IMR-90 (cell line): ENCODE results near the gene ABCD1. TPM values are rescaled to one million over a fixed set of nuclear protein-coding genes. Genes with fewer than 3 reads are reported as not detected.

Experiments
- ATAC-seq: fragments of 200-7000 bp; cut with Tn5 transposase; 2 replicates; pipeline ENCODE4 v1.9.1; 2020; ENCODE audit warnings: low read depth, mild to moderate bottlenecking, moderate library complexity
- BruUV-seq: library from RNA; stranded (reverse); fragments of 400-500 nt; replicated peaks from 2 replicates; lab custom pipeline; 2021; lab: Mats Ljungman, UMichigan
- CTCF ChIA-PET: fragments of 300-600 bp; formaldehyde crosslinking; extraction: SDS; loops from one replicate; lab custom pipeline; 2021; ENCODE audit warnings: antibody characterized with exemption; lab: Yijun Ruan, JAX
- POLR2A ChIA-PET: fragments of 300-600 bp; sonication (Branson Sonifier 250); formaldehyde crosslinking; loops from one replicate; lab custom pipeline; 2022; ENCODE audit warnings: antibody characterized with exemption; ENCODE audit not compliant: unreplicated experiment; lab: Charles Lee
- DNase-seq: peaks from one replicate; pipeline ENCODE4 v3.0.0; 2013
- H2AFZ ChIP-seq: replicated peaks from 2 replicates; pipeline ENCODE3; 2013; ENCODE audit warnings: low read length, mild to moderate bottlenecking; ENCODE audit not compliant: poor library complexity
- H2AK5ac ChIP-seq: 2 replicates; pipeline ENCODE4 v1.6.1; 2013; ENCODE audit warnings: low read depth, low read length, inconsistent platforms
- H2AK9ac ChIP-seq: replicated peaks from 2 replicates; pipeline ENCODE3; 2013; ENCODE audit warnings: mild to moderate bottlenecking, low read depth, low read length, moderate library complexity; ENCODE audit not compliant: poor library complexity
- H2BK120ac ChIP-seq: 2 replicates; pipeline ENCODE4 v1.6.1; 2013; ENCODE audit warnings: low read depth, low read length, inconsistent platforms
- H2BK15ac ChIP-seq: 3 replicates; pipeline ENCODE4 v1.6.1; 2013; ENCODE audit warnings: low read depth, low read length, inconsistent platforms
- H2BK20ac ChIP-seq: 2 replicates; pipeline ENCODE4 v1.6.1; 2013; ENCODE audit warnings: low read depth, mild to moderate bottlenecking, inconsistent platforms, low read length, moderate library complexity
- H2BK5ac ChIP-seq: 2 replicates; pipeline ENCODE4 v1.6.1; 2013; ENCODE audit warnings: mild to moderate bottlenecking, low read depth, low read length, inconsistent platforms; ENCODE audit not compliant: poor library complexity, severe bottlenecking
- H3K14ac ChIP-seq: replicated peaks from 2 replicates; pipeline ENCODE4 v1.6.1; 2013; ENCODE audit warnings: low read depth, low read length, inconsistent platforms
- H3K18ac ChIP-seq: 2 replicates; pipeline ENCODE4 v1.6.1; 2013; ENCODE audit warnings: low read depth, low read length, control low read depth
- H3K23ac ChIP-seq: 2 replicates; pipeline ENCODE4 v1.6.1; 2013; ENCODE audit warnings: low read depth, low read length, inconsistent platforms
- H3K27ac ChIP-seq: 2 replicates; pipeline ENCODE4 v1.5.1; 2013; ENCODE audit warnings: mild to moderate bottlenecking, control low read depth, low read length; ENCODE audit not compliant: insufficient read depth
- H3K27me3 ChIP-seq: 2 replicates; pipeline ENCODE4 v1.6.1; 2013; ENCODE audit warnings: low read length; ENCODE audit not compliant: control insufficient read depth, insufficient read depth
- H3K36me3 ChIP-seq: 2 replicates; pipeline ENCODE4 v1.6.1; 2013; ENCODE audit warnings: low read length, mixed read lengths; ENCODE audit not compliant: control insufficient read depth, insufficient read depth
- H3K4ac ChIP-seq: 2 replicates; pipeline ENCODE4 v1.6.1; 2013; ENCODE audit warnings: low read depth, low read length, inconsistent platforms
- H3K4me1 ChIP-seq: 2 replicates; pipeline ENCODE4 v1.6.1; 2013; ENCODE audit warnings: low read length, mixed read lengths; ENCODE audit not compliant: control insufficient read depth, insufficient read depth
- H3K4me2 ChIP-seq: 2 replicates; pipeline ENCODE4 v1.6.1; 2013; ENCODE audit warnings: low read depth, mild to moderate bottlenecking, control low read depth, low read length, moderate library complexity
- H3K4me3 ChIP-seq: 2 replicates; pipeline ENCODE4 v1.5.1; 2013; ENCODE audit warnings: low read depth, mild to moderate bottlenecking, control low read depth, low read length, moderate library complexity; ENCODE audit not compliant: insufficient read depth
- H3K56ac ChIP-seq: 2 replicates; pipeline ENCODE4 v1.6.1; 2013; ENCODE audit warnings: low read length, inconsistent platforms; ENCODE audit not compliant: insufficient read depth; ENCODE audit errors: extremely low read depth
- H3K79me1 ChIP-seq, 2 experiments: 2 replicates each; pipeline ENCODE4 v1.6.1; 2013; ENCODE audit warnings: low read length in 2 of 2, inconsistent platforms in 1 of 2, low read depth in 1 of 2
- H3K9ac ChIP-seq: 2 replicates; pipeline ENCODE4 v1.6.1; 2013; ENCODE audit warnings: low read depth, low read length, control low read depth
- H3K9me1 ChIP-seq: 2 replicates; pipeline ENCODE4 v1.6.1; 2013; ENCODE audit warnings: low read length, inconsistent platforms; ENCODE audit not compliant: insufficient read depth
- H3K9me3 ChIP-seq: 2 replicates; pipeline ENCODE4 v1.6.1; 2013; ENCODE audit warnings: low read length; ENCODE audit not compliant: control insufficient read depth, insufficient read depth
- H4K20me1 ChIP-seq: 2 replicates; pipeline ENCODE4 v1.6.1; 2013; ENCODE audit warnings: low read length, inconsistent platforms; ENCODE audit not compliant: insufficient read depth
- H4K5ac ChIP-seq: 2 replicates; pipeline ENCODE4 v1.6.1; 2013; ENCODE audit warnings: mild to moderate bottlenecking, low read depth, low read length, control low read depth
- H4K8ac ChIP-seq, 2 experiments: 2 replicates each; pipeline ENCODE4 v1.6.1; 2013; ENCODE audit warnings: low read depth in 2 of 2, low read length in 2 of 2, control low read depth in 1 of 2, inconsistent platforms in 1 of 2
- H4K91ac ChIP-seq: 2 replicates; pipeline ENCODE4 v1.6.1; 2013; ENCODE audit warnings: low read depth, low read length, inconsistent platforms; ENCODE audit not compliant: insufficient read depth
- CEBPB ChIP-seq: IDR thresholded peaks from 2 replicates; pipeline ENCODE4 v1.6.1; 2012; ENCODE audit warnings: low read depth, low read length, improper control_type of control experiment
- FOS ChIP-seq: fragments of 150-350 bp; IDR thresholded peaks from 2 replicates; pipeline ENCODE4 v1.6.1; 2016; ENCODE audit warnings: low read depth, low read length
- MAFK ChIP-seq: IDR thresholded peaks from 2 replicates; pipeline ENCODE4 v1.6.1; 2012; ENCODE audit warnings: low read depth, low read length, improper control_type of control experiment
- MAZ ChIP-seq: IDR thresholded peaks from 2 replicates; pipeline ENCODE4 v1.6.1; 2012; ENCODE audit warnings: low read depth, mild to moderate bottlenecking, low read length, improper control_type of control experiment, moderate library complexity, borderline replicate concordance
- NFE2L2 ChIP-seq: fragments of 150-350 bp; IDR thresholded peaks from 2 replicates; pipeline ENCODE4 v1.6.1; 2016; ENCODE audit warnings: low read depth, mild to moderate bottlenecking, low read length
- POLR2A ChIP-seq: IDR thresholded peaks from 2 replicates; pipeline ENCODE4 v1.6.1; 2012; ENCODE audit warnings: mild to moderate bottlenecking, low read depth, low read length
- RAD21 ChIP-seq: IDR thresholded peaks from 2 replicates; pipeline ENCODE4 v1.6.1; 2012; ENCODE audit warnings: low read length, improper control_type of control experiment
- SMC3 ChIP-seq: fragments of 150-350 bp; IDR thresholded peaks from 2 replicates; pipeline ENCODE4 v1.6.1; 2016; ENCODE audit warnings: low read depth, mild to moderate bottlenecking, antibody characterized with exemption, low read length, moderate library complexity
- WGBS, 2 experiments: methylation state at CpG; one replicate each; pipeline versions ENCODE4 v1.1.5 to v1.1.7; 2013; ENCODE audit warnings: missing lambda C conversion rate in 2 of 2; ENCODE audit not compliant: insufficient read length in 1 of 2; ENCODE audit errors: extremely low coverage in 2 of 2; 5-methylcytosine and 5-hydroxymethylcytosine counted together
- dilution Hi-C: fragments of 300-500 bp; cut with HindIII; formaldehyde crosslinking; loops from one replicate; pipeline ENCODE4 v1.14.3; 2018; ENCODE audit warnings: low sequenced_read_pairs; ENCODE audit not compliant: unreplicated experiment
- in situ Hi-C: fragments of 300-500 bp; cut with MboI; formaldehyde crosslinking; loops from 3 replicates; pipeline ENCODE4 v1.14.3; 2019; ENCODE audit warnings: low sequenced_read_pairs, inconsistent platforms, mixed read lengths
- intact Hi-C: fragments of 100-400 bp; cut with micrococcal nuclease; formaldehyde crosslinking; loops from 2 replicates; pipeline ENCODE4 v1.10.0; 2022
- polyA plus RNA-seq, 3 experiments: library from polyadenylated mRNA; depleted of rRNA; stranded (reverse); fragments of >200 nt; gene quantifications; 2 replicates each; pipeline ENCODE4 v1.2.3, GENCODE V29; 2012; ENCODE audit warnings: low replicate concordance in 1 of 3
- total RNA-seq: library from RNA; depleted of rRNA; stranded (reverse); fragments of >200 nt; gene quantifications from 2 replicates; pipeline ENCODE4 v1.2.3, GENCODE V29; 2012
- TF ChIP-seq, protein P1 (sequence below): conservative IDR thresholded peaks from 2 replicates; pipeline ENCODE4 v1.5.1; 2012; ENCODE audit warnings: mild to moderate bottlenecking, low read depth, low read length, improper control_type of control experiment
- TF ChIP-seq, protein P2 (sequence below): fragments of 150-350 bp; IDR thresholded peaks from 2 replicates; pipeline ENCODE4 v1.6.1; 2017; ENCODE audit warnings: mild to moderate bottlenecking, antibody characterized with exemption, low read length, low read depth

ABCD1 gene
- total and polyA plus RNA-seq, 2 of the 4 experiments (the other 2 are of a cell fraction) = 4.3 to 7.0 TPM

DNA sequence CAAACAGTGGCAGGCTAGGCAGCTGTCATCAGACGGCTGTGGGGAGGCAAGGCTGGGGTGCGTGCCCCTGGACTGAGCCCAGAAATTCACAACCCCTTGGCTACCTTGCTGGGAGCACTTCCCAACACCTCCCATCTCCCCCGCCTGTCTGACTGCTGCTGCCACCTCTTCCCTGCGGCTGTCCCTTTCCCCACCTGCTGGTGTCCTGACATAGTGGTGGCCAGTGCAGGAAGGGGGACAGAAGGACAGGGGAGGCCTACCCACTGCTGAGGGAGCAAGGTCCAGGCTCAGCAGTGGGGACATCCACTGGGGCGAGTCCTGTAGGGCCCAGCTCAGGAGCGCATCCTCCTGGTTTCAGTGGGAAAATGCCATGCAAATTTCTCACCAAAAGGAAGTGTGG lies 3.4 kb downstream of the ABCD1 start:
- no peak overlapping the region for H2BK5ac ChIP-seq
- in situ Hi-C loops = no loop called here
- H3K4me2 ChIP-seq = no peak overlapping the region
- no peak overlapping the region for H3K4me3 ChIP-seq
- peaks cover 7% of the 10 kb centered on the region for H4K20me1 ChIP-seq
- no peak overlapping the region for H3K18ac ChIP-seq
- CTCF ChIA-PET = no interaction called here
- no peak overlapping the region for H2BK20ac ChIP-seq
- no peak overlapping the region for H2AK9ac ChIP-seq
- H3K4ac ChIP-seq = no peak overlapping the region
- intact Hi-C loops = no loop called here
- dilution Hi-C loops = no loop called here
- peaks cover 0 to 20% of the 10 kb centered on the region in 2 experiments; a peak in 2 of 4 replicates for H3K79me1 ChIP-seq
- H2BK15ac ChIP-seq = no peak overlapping the region
- no peak overlapping the region for H2BK120ac ChIP-seq
- TF ChIP-seq CEBPB (no peak), MAZ (no peak), POLR2A (no peak), NFE2L2 (no peak), FOS (no peak), MAFK (no peak), SMC3 (no peak), RAD21 (no peak)
- TF ChIP-seq, protein P1, sequence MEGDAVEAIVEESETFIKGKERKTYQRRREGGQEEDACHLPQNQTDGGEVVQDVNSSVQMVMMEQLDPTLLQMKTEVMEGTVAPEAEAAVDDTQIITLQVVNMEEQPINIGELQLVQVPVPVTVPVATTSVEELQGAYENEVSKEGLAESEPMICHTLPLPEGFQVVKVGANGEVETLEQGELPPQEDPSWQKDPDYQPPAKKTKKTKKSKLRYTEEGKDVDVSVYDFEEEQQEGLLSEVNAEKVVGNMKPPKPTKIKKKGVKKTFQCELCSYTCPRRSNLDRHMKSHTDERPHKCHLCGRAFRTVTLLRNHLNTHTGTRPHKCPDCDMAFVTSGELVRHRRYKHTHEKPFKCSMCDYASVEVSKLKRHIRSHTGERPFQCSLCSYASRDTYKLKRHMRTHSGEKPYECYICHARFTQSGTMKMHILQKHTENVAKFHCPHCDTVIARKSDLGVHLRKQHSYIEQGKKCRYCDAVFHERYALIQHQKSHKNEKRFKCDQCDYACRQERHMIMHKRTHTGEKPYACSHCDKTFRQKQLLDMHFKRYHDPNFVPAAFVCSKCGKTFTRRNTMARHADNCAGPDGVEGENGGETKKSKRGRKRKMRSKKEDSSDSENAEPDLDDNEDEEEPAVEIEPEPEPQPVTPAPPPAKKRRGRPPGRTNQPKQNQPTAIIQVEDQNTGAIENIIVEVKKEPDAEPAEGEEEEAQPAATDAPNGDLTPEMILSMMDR = no peak
- TF ChIP-seq, protein P2, sequence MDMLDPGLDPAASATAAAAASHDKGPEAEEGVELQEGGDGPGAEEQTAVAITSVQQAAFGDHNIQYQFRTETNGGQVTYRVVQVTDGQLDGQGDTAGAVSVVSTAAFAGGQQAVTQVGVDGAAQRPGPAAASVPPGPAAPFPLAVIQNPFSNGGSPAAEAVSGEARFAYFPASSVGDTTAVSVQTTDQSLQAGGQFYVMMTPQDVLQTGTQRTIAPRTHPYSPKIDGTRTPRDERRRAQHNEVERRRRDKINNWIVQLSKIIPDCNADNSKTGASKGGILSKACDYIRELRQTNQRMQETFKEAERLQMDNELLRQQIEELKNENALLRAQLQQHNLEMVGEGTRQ = no peak
- H3K4me1 ChIP-seq = peaks cover 15% of the 10 kb centered on the region
- no TSS peak for BruUV-seq
- H3K14ac ChIP-seq = no peak overlapping the region
- no peak overlapping the region for H2AFZ ChIP-seq
- ATAC-seq (no peak), DNase-seq (no peak)
- H4K5ac ChIP-seq = no peak overlapping the region
- H3K56ac ChIP-seq = no peak overlapping the region
- 0 out of 2 replicates have a peak, but pooled peaks cover 5% of the 10 kb centered on the region for H3K9me1 ChIP-seq
- H3K23ac ChIP-seq = no peak overlapping the region
- H3K9me3 ChIP-seq = no peaks in the 10 kb centered on the region; the same call in 1 of the 2 replicates
- H4K8ac ChIP-seq = no peak overlapping the region; a peak in 1 of 4 replicates
- no CpG with 5 or more reads among the region's 6 CpGs for WGBS, 2 experiments
- no peak overlapping the region for H4K91ac ChIP-seq
- no peaks in the 10 kb centered on the region for H3K27me3 ChIP-seq
- H3K27ac ChIP-seq = no peak overlapping the region
- H3K36me3 ChIP-seq = peaks cover 2% of the 10 kb centered on the region; the same call in 1 of the 2 replicates
- no peak overlapping the region for H2AK5ac ChIP-seq
- POLR2A ChIA-PET = no interaction called here
- H3K9ac ChIP-seq = no peak overlapping the region
